Ishikawa (cell line): ENCODE data around the gene CRYAB.

Experiments
- CEBPB ChIP-seq: IDR thresholded peaks from 2 replicates; pipeline ENCODE4 v1.6.1; 2012
- CREB1 ChIP-seq: IDR thresholded peaks from 2 replicates; pipeline ENCODE4 v1.6.1; 2012; ENCODE audit warnings: low read depth
- RAD21 ChIP-seq: IDR thresholded peaks from 2 replicates; pipeline ENCODE4 v1.6.1; 2012; ENCODE audit warnings: low read depth
- TEAD4 ChIP-seq: IDR thresholded peaks from 2 replicates; pipeline ENCODE4 v1.6.1; 2012

GRCh38 chr11:111906680-111907079 is 4.9 kb downstream of the CRYAB start:
- TF ChIP-seq TEAD4 (no peak), CREB1 (no peak), CEBPB (no peak), RAD21 (no peak)
